Chondrocyte (in vitro differentiated cells): ENCODE measurements around the gene S100A10. TPM values are rescaled to one million over a fixed set of nuclear protein-coding genes. Genes with fewer than 3 reads are reported as not detected.

Experiments used
- DNase-seq: peaks from one replicate; pipeline ENCODE4 v3.0.0; 2021; ENCODE audit warnings: mixed read lengths, low spot score
- H3K27ac Mint-ChIP-seq: one replicate; pipeline ENCODE4 v1.8.0; 2021; ENCODE audit warnings: mild to moderate bottlenecking, moderate library complexity, mixed read lengths; ENCODE audit not compliant: unreplicated experiment
- H3K27me3 Mint-ChIP-seq: 2 replicates; pipeline ENCODE4 v1.8.0; 2021; ENCODE audit warnings: low read depth, mixed read lengths
- H3K36me3 Mint-ChIP-seq: 2 replicates; pipeline ENCODE4 v1.8.0; 2021; ENCODE audit warnings: low read depth, mixed read lengths
- H3K4me1 Mint-ChIP-seq: 2 replicates; pipeline ENCODE4 v1.8.0; 2021; ENCODE audit warnings: low read depth, mild to moderate bottlenecking, mixed read lengths
- H3K4me3 Mint-ChIP-seq: one replicate; pipeline ENCODE4 v1.8.0; 2021; ENCODE audit warnings: mild to moderate bottlenecking, moderate library complexity, mixed read lengths; ENCODE audit not compliant: unreplicated experiment
- H3K9me3 Mint-ChIP-seq: 2 replicates; pipeline ENCODE4 v1.8.0; 2021; ENCODE audit warnings: low read depth, mixed read lengths
- CTCF ChIP-seq: fragments of 200-600 bp; sonication (generic); IDR thresholded peaks from 2 replicates; pipeline ENCODE4 v1.5.0; 2021; ENCODE audit warnings: antibody characterized with exemption, mild to moderate bottlenecking, moderate library complexity
- total RNA-seq: library from RNA; stranded (reverse); gene quantifications from 3 replicates; pipeline ENCODE4 v1.2.1, GENCODE V29; 2021

Gene S100A10
- total RNA-seq, 1 donor from 2014 or later: 560 TPM

- Mint-ChIP-seq H3K36me3 (no peaks in the 10 kb centered on the region), H3K9me3 (no peaks in the 10 kb centered on the region), H3K4me1 (peaks cover 33% of the 10 kb centered on the region), H3K27ac (no peak overlapping the region), H3K4me3 (no peak overlapping the region), H3K27me3 (no peaks in the 10 kb centered on the region)
- DNase-seq: no peak
- no peak for TF ChIP-seq CTCF
Observed at GRCh38 chr1:151943591-151943990, 50.1 kb downstream of the S100A10 start.

GRCh38 chr1:151942882-151943281 is 50.8 kb downstream of the S100A10 start:
- Mint-ChIP-seq H3K9me3 (no peaks in the 10 kb centered on the region), H3K27ac (no peak overlapping the region), H3K4me3 (no peak overlapping the region), H3K4me1 (peaks cover 33% of the 10 kb centered on the region), H3K27me3 (no peaks in the 10 kb centered on the region), H3K36me3 (no peaks in the 10 kb centered on the region)
- no peak for DNase-seq
- no peak for TF ChIP-seq CTCF

GRCh38 chr1:151940541-151940940 is 53.1 kb downstream of the S100A10 start:
- Mint-ChIP-seq H3K4me1 (peaks cover 23% of the 10 kb centered on the region), H3K4me3 (no peak overlapping the region), H3K27me3 (no peaks in the 10 kb centered on the region), H3K27ac (peak overlapping the region; percentile 90), H3K36me3 (no peaks in the 10 kb centered on the region), H3K9me3 (no peaks in the 10 kb centered on the region)
- no peak for DNase-seq
- TF ChIP-seq CTCF: no peak

GRCh38 chr1:151939779-151940178 is 53.9 kb downstream of the S100A10 start:
- Mint-ChIP-seq H3K27ac (no peak overlapping the region), H3K4me1 (peaks cover 22% of the 10 kb centered on the region), H3K9me3 (no peaks in the 10 kb centered on the region), H3K4me3 (no peak overlapping the region), H3K36me3 (no peaks in the 10 kb centered on the region), H3K27me3 (no peaks in the 10 kb centered on the region)
- no peak for TF ChIP-seq CTCF
- no peak for DNase-seq

DNA sequence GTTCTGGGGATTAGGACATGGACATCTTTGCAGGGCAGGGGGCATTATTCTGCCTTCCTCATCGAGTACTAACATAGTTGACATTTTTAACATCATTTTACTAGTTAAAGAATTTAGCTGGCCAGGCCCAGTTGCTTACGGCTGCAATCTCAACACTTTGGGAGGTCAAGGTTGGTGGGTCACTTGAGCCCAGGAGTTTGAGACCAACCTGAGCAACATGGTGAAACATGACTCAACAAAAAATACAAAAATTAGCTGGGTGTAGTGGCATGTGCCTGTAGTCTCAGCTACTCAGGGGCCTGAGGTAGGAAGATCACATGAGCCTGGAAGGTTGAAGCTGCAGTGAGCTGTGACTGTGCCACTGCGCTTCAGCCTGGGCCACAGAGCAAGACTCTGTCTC is 54.5 kb downstream of the S100A10 start:
- Mint-ChIP-seq H3K36me3 (no peaks in the 10 kb centered on the region), H3K27me3 (no peaks in the 10 kb centered on the region), H3K4me3 (no peak overlapping the region), H3K27ac (peak overlapping the region; percentile 27), H3K4me1 (peaks cover 24% of the 10 kb centered on the region), H3K9me3 (no peaks in the 10 kb centered on the region)
- DNase-seq: no peak
- no peak for TF ChIP-seq CTCF
